Activated CD8-positive, alpha-beta memory T cell treated with anti-CD3 and anti-CD28 coated beads, Interleukin-2, amount 50 U/mL, for 4 hours (primary cell): Measurements from ENCODE around the gene ATP5MC2.
A peak's percentile ranks its signal among the peaks of the same experiment; 100 is the strongest.
"Not testable (repeated sequence)": the region's sequence is repeated elsewhere in the genome, so short reads cannot be mapped to it uniquely, and the experiment has no call there.

ENCODE experiments used
- DNase-seq: peaks from one replicate; pipeline ENCODE4 v3.0.0-alpha.2; 2020

Gene ATP5MC2

GRCh38 chr12:53688134-53688533, 12.3 kb upstream of the ATP5MC2 start:
- DNase-seq: no peak

GRCh38 chr12:53686436-53686835, 10.6 kb upstream of the ATP5MC2 start:
- DNase-seq: no peak

- no peak for DNase-seq
These were observed 8.9 kb upstream of the ATP5MC2 start for GRCh38 chr12:53684654-53685220.

GRCh38 chr12:53683983-53684382, 8.1 kb upstream of the ATP5MC2 start:
- no peak for DNase-seq

DNA sequence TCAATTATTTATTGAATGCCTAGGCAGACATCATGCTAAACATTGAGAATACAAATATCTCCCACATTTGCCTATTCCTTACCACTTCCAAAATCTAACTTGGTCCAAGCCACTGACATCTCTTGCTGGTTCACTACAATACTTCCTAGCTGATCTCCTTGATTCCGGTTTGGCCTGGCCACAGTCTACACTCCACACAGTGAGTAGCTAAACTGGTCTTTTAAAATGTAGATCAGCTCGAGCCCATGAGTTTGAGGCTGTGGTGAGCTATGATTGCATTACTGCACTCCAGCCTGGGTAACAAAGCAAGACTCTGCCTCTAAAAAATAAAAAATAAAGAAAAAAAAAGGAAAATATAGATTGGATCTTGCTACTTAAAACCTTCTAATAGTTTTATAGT, 7.6 kb upstream of the ATP5MC2 start:
- DNase-seq: no peak

DNA sequence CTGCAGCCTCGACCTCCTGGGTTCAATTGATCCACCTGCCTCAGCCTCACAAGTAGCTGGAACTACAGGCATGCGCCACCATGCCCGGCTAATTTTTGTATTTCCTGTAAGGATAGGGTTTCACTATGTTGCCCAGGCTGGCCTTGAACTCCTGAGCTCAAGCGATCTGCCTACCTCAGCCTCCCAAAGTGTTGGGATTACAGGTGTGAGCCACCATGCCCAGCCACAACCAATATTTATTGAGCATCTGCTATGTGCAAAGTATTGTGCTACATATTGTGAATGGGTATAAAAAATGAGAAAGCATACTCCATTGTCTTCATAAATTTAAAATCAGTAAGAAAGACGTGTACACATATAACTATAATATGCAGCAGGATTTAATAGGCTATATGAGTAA, 4.2 kb upstream of the ATP5MC2 start:
- DNase-seq: not testable (repeated sequence)

DNA sequence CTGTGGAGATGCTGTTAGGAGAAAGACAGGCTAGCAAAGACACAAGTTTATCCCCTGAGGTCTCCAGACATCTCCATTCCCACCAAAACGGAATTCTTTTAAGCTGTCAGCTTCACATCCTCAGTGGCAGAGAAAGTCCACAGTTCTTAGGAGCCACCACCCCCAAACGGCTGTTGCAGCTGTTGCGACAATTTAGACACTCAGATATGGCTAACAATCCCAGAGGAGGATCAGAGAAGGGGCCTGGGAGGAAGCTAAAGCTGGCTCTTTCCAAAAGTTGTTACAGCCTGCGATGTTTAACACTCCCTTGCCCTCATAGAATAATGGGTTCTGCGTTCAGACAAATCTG, 1.9 kb upstream of the ATP5MC2 start:
- DNase-seq: no peak

DNA sequence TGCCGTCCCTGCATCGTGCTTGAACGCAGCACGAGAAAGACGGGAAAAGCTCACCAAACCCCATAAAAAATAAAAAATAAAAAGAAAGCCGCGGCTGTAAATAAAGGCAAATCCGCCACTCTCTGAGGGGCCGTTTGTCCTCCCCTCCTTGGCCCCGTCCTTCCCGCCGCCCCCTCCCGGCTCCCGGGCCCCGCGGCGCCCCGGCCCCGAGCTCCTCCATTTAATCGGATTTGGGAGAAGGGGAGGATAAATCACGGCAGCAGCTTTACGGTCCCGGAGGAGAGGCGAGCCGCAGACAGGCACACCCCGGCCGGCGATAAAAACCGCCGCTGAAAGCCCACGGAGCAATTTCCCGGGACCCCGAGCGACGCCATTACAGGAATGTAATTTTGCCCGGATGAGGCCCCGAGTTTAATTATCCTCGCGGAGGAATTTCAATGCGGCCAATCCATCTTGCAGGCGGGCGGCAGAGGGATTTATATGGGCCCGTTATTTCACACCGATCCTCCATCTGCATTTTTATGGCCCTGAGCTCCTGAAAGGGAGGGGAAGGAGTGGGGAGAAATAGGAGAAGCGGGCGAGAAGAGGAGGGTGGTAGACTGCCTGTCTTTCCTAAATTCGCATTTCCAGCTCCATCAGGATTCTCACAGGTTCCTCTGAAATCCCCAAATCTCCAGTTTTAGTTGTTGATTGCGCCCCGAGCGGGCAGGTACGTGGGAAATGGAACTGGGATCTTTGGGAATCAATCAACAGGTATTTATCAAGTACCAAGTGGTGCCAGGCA, 1.3 kb upstream of the ATP5MC2 start:
- no peak for DNase-seq

DNA sequence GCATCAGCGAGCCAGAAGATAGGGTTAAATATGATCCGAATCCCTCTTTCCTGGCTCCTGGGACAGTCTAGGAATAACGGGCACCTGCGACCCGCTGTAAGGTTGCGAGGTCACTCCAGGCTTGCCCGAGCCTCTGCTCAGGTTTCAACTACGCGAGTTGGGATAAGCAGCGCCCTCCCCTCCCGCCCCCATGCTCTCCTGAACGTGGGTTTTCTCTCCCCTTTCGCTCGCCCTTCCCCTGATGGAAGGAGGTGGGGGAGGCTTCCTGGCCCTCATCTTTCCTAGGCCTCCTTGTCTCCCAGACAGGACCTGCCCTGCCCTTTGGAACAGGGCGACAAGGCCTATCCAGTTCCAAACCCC, 753 bp upstream of the ATP5MC2 start:
- peak; percentile 25 for DNase-seq

DNA sequence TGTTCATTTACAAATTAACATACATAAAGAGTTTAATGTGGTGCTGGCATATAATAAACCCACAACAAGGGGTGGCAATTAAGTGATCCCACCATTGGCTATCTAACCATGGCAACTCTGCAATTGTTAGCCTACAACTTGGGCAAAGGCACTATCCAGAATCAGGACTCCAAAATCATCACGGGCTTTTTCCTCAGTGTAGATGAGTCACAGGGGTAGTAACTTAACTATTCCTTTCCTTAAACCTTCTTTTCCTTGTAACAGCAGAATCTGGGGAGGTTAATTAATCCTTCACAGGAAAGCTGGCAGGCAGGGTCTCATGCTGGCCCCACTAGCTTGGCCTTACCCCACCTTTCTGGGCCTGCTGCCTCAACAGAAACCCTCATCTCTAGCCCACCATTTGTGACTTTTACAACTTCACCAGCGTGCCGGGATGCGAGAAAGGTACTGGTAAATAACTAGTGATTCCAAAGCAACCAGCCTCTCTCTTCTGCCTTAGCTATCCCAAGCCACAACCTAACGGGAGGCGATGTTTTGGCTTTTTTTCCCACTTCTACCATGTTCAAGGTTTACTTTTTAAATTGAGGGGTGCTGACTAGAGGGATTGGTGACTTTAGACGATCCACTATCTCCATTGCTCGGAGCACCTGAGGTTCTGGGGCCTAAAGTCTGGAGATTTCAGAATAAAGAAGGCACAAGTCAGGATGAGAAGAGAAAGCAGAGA, 744 bp downstream of the ATP5MC2 start:
- DNase-seq: no peak

DNA sequence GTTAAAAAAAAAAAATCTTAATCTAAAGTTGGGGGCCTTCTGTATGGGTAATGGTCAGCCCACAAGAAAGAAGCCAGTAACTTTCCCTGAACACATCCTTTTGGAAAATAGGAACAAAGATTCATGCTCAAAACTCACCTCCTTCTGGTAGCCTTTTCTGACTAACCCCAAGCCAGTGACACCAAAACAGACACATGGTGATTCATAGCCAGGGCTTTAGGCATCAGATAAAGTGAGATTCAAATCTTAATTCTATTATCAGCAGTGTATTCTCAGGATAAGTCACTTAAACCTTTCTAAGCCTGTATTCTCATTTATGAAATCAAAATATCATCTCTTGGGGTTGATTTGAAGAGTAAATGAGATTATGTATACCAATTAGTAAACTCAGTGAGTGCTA, 4.9 kb downstream of the ATP5MC2 start:
- DNase-seq: no peak

DNA sequence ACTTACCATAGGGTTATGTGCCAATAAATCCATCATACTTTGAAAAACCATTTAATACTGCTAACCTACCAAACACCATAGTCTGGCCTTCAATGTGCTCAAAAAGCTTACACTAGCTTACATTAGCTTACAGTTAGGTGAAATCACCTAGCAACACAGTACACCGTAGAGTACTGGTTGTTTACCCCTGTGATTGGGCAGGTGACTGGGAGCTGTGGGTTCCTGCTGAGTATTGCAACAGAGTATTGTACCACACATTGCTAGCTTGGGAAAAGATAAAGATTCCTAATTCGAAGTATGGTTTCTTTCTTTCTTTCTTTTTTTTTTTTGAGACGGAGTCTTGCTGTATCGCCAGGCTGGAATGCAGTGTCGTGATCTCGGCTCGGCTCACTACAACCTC, 5.6 kb downstream of the ATP5MC2 start:
- no peak for DNase-seq

DNA sequence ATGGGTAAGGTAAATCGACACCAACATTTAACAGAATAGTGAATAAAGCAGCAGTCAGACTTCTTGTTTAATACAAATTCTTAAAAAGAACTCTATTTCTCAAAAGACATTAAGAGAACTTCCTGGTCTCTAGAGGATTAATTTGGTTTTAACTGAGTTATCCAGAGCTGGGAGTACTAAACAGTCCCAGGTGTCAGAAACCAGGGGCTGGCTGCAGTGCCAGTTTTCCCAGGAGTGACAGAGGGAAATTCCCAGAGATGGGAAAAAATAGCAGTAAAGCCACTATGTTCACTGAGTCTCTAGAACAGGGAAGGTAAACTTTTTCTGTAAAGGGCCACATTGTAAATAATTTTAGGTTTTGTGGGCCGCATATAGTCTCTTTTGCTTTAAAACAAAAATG, 8.8 kb downstream of the ATP5MC2 start:
- no peak for DNase-seq

DNA sequence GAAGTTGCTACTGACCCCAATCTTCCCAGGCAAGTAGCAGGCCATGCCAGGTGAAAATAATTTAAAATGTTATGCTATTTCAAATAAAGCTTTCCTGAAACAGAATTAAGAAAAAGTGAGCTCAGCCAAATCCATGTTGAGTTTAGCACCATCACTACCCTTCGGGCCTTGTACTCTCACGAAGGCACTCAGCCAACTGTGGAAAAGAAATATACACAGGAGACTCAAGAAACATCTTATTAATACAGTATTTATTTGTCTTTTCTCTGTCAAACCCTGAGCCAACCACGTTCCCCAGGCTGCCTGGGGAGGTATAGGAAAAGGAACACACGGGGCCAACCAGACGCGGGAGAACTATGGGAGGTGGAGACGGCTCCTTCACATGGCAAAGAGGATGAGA, 10.9 kb downstream of the ATP5MC2 start:
- no peak for DNase-seq

- no peak for DNase-seq
These were observed 11.7 kb downstream of the ATP5MC2 start for GRCh38 chr12:53664191-53664590.

GRCh38 chr12:53660041-53660440, 15.8 kb downstream of the ATP5MC2 start:
- no peak for DNase-seq

DNA sequence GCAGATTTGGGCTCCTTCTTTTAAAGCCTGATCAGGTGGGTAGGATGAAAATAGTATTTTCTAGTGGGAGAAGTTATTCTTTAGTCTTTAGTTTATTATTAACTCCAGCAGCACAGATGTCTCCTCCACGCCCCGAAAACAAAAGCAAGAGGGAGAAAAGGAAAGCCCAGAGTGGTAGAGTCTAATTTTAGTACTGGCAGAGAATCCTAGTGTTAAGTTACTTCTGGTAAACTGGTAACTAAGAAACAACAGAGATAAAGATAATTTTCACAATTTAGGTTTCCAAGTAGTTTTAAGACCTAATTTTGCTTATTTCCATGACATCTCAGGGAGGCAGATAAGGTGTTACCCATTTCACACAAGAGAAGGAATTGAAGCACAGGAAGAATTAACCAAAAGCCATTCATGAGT, 16.3 kb downstream of the ATP5MC2 start:
- DNase-seq: no peak

GRCh38 chr12:53659011-53659551, 16.8 kb downstream of the ATP5MC2 start:
- no peak for DNase-seq

GRCh38 chr12:53657041-53657440, 18.8 kb downstream of the ATP5MC2 start:
- DNase-seq: no peak

GRCh38 chr12:53653595-53653994, 22.3 kb downstream of the ATP5MC2 start:
- no peak for DNase-seq

- DNase-seq: no peak
These were observed 23.5 kb downstream of the ATP5MC2 start for GRCh38 chr12:53652366-53652765.

GRCh38 chr12:53651737-53652136, 24.1 kb downstream of the ATP5MC2 start:
- DNase-seq: no peak

- DNase-seq: not testable (repeated sequence)
These were observed 29.6 kb downstream of the ATP5MC2 start for GRCh38 chr12:53646300-53646699.

DNA sequence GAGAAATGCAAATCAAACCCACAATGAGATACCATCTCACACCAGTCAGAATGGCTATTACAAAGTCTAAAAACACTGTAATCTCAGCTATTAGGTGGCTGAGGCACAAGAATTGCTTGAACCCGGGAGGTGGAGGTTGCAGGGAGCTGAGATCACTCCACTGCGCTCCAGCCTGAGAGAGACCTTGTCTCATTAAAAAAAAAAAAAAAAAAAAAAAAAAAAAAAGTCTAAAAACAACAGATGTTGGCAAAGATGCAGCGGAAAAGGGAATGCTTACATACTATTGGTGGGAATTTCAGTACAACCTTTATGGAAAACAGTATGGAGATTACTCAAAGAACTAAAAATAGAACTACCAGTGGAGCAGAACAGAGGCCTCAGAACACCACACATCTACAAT, 30.7 kb downstream of the ATP5MC2 start:
- no peak for DNase-seq
